NCI-H526 treated with DMSO at 0.1 percent for 48 hours (cell line): ENCODE results near the gene DUSP7.
"Not testable (repeated sequence)": the region's sequence is repeated elsewhere in the genome, so short reads cannot be mapped to it uniquely, and the experiment has no call there.

ENCODE experiments used
- DNase-seq: peaks from one replicate; lab custom pipeline; 2025; lab: John Stamatoyannopoulos, UW

DUSP7 gene

GRCh38 chr3:52047295-52047960 is 8.9 kb downstream of the DUSP7 start:
- DNase-seq, result no peak

- DNase-seq, result no peak
Measured at GRCh38 chr3:52046902-52047239, 9.5 kb downstream of the DUSP7 start.

DNA sequence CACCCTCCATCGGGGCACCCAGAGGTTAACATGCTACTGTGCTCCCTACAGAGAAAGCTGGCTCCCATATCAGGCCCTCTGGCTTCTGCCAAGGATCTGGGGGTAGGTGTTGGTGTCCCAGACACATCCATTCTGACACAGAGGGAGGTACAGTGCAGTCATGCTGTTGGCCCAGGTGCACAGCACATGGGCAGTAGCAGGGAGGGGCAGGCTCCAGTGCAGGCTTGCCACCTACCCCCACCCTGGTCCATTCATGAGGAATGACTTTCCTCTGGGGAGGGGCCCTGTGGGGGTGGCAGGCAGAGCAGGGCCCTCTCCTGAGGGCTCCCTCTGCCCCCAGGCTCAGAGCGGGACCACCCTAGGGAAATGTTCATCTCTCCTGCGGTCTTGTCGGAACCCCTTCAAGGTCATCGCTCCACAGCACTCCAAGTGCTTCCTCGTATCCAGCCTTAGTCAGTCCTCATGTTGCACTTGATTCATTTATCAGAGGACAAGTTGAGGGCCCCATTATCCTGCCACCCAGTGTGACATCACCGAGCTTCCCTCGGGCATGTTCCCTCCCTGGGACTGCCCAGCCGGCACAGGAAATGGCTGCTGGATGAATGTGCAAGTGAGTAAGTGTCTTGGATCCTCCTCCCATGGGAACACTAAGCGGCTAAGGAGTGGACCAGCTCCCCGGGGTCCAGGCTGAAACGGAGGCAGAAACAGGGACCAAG is 10.0 kb downstream of the DUSP7 start:
- DNase-seq, result no peak

GRCh38 chr3:52044869-52045619 is 11.3 kb downstream of the DUSP7 start:
- no peak for DNase-seq

DNA sequence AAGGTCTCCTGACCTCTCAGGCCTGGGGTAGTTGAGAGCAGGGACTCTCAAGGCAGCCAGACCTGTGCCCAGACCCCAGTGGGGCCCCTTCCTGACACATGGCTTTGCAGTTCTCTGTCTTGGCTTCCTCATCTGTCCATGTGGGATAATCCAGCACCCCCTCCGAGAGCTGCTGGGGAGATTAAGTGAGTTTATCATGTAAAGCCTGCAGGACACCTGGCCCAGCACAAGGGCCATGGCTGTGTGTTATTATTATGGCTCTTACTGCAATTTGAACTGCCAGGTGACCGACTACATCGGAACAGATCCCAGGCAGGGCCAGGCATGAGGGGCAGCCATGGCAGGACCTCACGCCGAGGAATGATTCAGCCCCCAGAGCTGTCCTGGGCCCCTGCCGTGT is 12.6 kb downstream of the DUSP7 start:
- no peak for DNase-seq

DNA sequence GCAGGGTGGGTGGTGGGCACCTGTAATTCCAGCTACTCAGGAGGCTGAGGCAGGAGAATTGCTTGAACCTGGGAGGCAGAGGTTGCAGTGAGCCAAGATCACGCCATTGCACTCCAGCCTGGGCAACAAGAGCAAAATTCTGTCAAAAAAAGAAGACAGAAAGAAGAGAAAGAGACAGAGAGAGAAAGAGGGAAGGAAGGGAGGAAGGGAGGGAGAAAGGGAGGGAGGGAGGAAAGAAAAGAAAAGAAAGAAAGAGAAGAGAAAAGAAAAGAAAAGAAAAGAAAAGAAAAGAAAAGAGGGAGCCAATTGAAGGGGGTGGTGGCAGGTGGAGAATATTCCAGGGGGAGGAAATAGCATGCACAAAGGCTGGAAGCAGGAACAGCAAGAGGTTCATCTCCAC is 13.3 kb downstream of the DUSP7 start:
- DNase-seq, result not testable (repeated sequence)

DNA sequence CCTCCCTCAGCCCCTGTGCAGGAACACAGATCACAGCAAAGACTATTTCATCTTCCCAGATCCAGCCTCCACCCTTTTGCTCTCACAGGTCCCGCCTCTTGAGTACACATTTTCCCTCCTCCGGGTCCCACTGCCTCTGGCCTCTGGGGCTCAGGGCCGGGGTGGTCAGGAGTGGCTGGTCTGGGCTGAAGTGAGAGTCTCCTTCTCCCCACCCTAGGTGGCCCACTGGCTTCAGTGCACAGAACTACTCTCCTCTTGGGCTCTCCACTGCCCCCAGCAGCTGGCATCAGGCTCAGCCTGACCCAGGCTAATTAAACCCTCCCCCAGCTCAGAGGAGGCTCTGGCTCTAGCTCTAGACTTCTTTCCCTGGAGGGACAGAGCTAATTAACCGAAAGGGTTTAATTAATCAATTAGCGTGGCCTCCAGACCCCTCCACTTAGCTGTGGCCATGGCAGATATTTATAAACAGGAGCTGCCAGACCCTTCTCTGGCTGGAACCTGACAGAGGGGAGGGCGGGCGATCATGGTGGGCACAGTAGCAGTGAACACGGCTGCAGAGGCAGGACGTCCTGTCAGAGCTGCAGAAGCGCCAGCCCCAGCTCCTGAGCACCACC is 15.1 kb downstream of the DUSP7 start:
- DNase-seq, result no peak

- no peak for DNase-seq
Measured at GRCh38 chr3:52040600-52040999, 15.8 kb downstream of the DUSP7 start.

- no peak for DNase-seq
Measured at GRCh38 chr3:52039846-52040245, 16.5 kb downstream of the DUSP7 start.

DNA sequence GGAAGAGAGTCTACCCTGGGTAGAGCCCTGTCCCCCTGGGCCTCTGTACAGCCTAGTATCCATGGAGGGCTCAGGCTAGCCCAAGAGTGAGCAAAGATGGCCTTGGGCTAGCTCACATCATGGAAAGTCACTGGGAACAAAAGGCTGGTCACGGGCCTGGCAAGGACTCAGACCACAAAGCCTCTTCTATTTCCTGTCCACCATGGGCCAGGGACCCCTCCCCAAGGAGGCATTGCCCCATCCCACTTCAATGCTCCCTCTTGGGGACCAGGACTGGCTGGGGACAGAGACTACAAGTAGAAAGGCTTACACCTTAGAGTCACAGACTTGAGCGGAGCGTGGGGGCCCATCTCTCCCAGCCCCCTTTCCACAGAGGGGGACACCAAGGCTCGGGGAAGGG is 16.9 kb downstream of the DUSP7 start:
- DNase-seq, result no peak

- no peak for DNase-seq
Measured at GRCh38 chr3:52038227-52038626, 18.1 kb downstream of the DUSP7 start.

- no peak for DNase-seq
Measured at GRCh38 chr3:52037291-52037690, 19.1 kb downstream of the DUSP7 start.

GRCh38 chr3:52036829-52037228 is 19.5 kb downstream of the DUSP7 start:
- no peak for DNase-seq

- no peak for DNase-seq
Measured at GRCh38 chr3:52036222-52036694, 20.1 kb downstream of the DUSP7 start.

DNA sequence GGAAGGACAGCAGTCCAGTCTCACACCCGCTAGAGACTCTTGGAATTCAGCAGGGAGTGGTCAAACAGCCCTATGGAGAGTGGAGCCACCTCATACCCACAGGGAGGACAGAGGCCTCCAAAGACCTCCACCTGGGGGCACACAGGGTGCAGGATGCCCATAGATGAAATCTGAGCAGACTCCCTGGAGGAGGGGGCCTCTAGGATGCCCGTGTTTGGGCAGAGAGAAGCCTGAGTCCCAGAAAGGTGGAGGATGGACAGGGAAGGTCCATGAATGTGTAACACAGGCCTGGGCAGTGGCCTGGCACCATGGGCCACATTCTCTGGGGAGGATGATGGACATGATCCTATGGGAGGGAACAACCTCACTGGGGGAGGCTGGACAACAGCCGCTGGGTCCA is 21.7 kb downstream of the DUSP7 start:
- DNase-seq, result no peak

DNA sequence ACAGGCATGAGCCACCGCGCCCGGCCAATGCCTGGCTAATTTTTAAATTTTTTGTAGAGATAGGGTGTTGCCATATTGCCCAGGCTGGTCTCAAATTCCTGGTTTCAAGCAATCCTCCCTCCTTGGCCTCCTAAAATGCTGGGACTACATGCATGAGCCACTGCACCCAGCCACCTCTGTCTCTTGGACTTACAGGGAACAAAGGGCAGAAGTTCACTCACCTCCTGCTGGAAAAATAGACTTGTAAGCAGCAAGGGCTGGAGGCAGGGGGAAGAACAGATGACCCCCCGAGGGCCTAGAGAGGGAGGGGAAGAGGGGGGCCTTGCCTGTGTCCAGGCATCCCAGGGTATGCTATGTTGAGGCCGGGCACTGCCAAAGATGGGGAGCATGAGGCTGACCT is 22.2 kb downstream of the DUSP7 start:
- DNase-seq, result no peak

DNA sequence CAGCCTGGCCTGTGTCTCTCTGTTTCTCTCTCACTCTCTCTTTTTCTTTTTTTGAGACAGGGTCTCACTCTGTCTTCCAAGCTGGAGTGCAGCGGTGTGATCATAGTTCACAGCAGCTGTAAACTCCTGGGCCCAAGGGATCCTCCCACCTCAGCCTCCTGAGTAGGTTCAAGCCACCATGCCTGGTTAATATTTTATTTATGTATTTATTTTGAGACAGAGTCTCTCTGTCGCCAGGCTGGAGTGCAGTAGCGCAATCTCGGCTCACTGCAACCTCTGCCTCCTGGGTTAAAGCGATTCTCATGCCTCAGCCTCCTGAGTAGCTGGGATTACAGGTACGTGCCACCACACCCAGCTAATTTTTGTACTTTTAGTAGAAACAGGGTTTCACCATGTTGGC is 22.6 kb downstream of the DUSP7 start:
- not testable (repeated sequence) for DNase-seq

DNA sequence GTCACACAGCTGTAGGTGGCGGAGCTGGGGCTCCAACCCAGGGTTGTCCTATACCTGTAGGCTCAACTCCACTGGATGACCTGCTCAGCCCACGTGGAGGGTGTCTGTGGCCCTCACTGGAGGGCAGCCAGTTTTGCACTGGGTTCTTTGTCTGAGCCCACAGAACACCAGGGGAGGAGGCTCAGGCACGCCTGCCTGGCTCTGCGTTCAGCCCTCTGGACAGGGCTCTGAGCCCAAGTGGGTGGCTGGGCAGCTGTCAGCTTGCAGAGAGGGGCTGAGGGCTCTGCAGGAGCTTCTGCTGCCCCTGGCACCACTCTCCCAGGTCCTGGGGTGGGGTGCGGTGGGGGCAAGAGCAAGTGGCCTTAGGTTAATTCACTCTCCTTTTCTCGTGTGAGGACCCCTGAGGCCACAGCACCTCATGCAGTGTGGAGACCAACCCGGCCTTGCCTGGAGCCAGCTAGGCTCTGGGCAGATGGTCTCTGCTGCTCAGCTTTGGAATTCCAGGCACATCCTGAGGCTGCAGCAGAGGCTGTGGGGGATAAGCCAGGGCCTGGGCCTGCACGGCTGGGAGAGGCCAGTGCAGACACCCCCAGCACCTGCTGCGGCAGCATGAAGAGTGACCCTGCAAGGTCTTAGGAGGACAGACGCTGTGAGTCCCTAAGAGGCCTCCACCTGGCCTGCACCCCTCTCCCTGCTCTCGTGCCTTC is 23.5 kb downstream of the DUSP7 start:
- no peak for DNase-seq

DNA sequence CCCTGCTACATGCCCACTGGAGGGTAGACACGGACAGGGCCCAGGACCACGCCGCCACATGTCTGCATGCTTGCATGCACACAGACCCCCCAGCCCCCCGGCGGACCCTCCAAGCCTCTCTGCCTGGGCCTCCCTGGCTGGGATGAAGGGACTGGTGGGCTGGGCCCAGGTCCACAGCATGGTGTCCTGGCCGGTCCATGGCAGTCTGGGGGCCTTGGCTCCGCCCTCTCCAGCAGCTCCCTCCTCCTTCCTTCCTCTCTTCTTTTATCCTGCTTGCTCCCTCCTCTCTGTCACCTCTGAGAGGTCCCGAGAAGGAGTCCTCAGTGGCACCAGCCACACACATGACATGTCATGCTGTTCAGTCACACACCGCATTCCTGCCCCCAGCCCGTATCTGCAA is 24.5 kb downstream of the DUSP7 start:
- no peak for DNase-seq

- DNase-seq, result no peak
Measured at GRCh38 chr3:52030714-52031310, 25.6 kb downstream of the DUSP7 start.

DNA sequence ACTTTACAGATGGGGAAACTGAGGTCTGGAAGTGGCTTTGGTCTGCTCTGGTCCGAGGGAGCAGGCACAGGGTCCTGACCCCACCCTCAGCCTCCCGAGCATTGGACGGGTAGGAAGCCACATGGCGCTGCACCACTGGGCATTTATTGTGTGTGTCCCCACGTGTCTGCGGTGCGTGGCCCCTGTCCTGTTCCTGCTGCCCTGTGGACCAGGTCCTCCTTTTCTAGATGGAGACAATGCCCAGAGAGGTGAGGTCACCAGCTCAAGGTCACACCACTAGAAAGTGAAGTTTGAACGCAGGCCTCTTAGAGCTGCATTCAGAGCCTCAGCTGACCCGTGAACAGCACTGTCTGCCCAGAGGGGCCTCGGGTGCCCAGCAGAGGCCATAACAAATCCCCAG is 26.8 kb downstream of the DUSP7 start:
- no peak for DNase-seq

GRCh38 chr3:52029053-52029452 is 27.3 kb downstream of the DUSP7 start:
- no peak for DNase-seq
